SK-N-SH (cell line): ENCODE results near the gene BPIFB3. TPM values are rescaled to one million over a fixed set of nuclear protein-coding genes. Genes with fewer than 3 reads are reported as not detected.

Source experiments
- CTCF ChIA-PET: fragments of 300-600, 350-600 bp; formaldehyde crosslinking; extraction: SDS; loops from one replicate; lab custom pipeline; 2021; lab: Yijun Ruan, JAX
- POLR2A ChIA-PET: fragments of 350-600 bp; sonication (Branson Sonifier 250); formaldehyde crosslinking; extraction: SDS; loops from one replicate; lab custom pipeline; 2020; ENCODE audit warnings: antibody characterized with exemption, inconsistent platforms; lab: Yijun Ruan, JAX
- DNase-seq: peaks from one replicate; pipeline ENCODE4 v3.0.0; 2012
- H2AFZ ChIP-seq: fragments of 200-600 bp; sonication (generic); 2 replicates; pipeline ENCODE4 v1.8.1; 2016; ENCODE audit warnings: antibody characterized with exemption, mild to moderate bottlenecking, low read depth
- H3F3A ChIP-seq: fragments of 200-600 bp; sonication (generic); replicated peaks from 2 replicates; pipeline ENCODE3; 2016; ENCODE audit warnings: antibody characterized with exemption, mild to moderate bottlenecking; ENCODE audit not compliant: insufficient read depth
- H3K27ac ChIP-seq, 2 experiments: fragments of 200-500 bp in 1 of 2; fragments of 200-600 bp in 1 of 2; sonication (Bioruptor generic) in 1 of 2; sonication (generic), shearing (Covaris generic) in 1 of 2; 2 replicates each; pipeline versions ENCODE4 v1.5.1 to v1.6.1; 2014 to 2016; ENCODE audit warnings: low read depth in 2 of 2, inconsistent platforms in 1 of 2, low read length in 1 of 2, mild to moderate bottlenecking in 1 of 2, mixed read lengths in 1 of 2
- H3K27me3 ChIP-seq: fragments of 200-600 bp; sonication (generic), shearing (Covaris generic); 2 replicates; pipeline ENCODE4 v1.6.1; 2016; ENCODE audit warnings: mixed run types; ENCODE audit not compliant: insufficient read depth
- H3K36me3 ChIP-seq, 2 experiments: fragments of 200-500 bp in 1 of 2; fragments of 200-600 bp in 1 of 2; sonication (Bioruptor generic) in 1 of 2; sonication (generic) in 1 of 2; replicated peaks in 1 of 2; 2 replicates each; pipeline versions ENCODE3 to v1.5.1; 2014 to 2016; ENCODE audit warnings: low read length in 1 of 2, mild to moderate bottlenecking in 1 of 2; ENCODE audit not compliant: insufficient read depth in 2 of 2, control insufficient read depth in 1 of 2
- H3K4me1 ChIP-seq, 2 experiments: fragments of 200-500 bp in 1 of 2; fragments of 200-600 bp in 1 of 2; sonication (Bioruptor generic) in 1 of 2; sonication (generic), shearing (Covaris generic) in 1 of 2; 2 replicates each; pipeline versions ENCODE4 v1.5.1 to v1.6.1; 2014 to 2016; ENCODE audit warnings: low read depth in 1 of 2, low read length in 1 of 2, mixed run types in 1 of 2; ENCODE audit not compliant: insufficient read depth in 2 of 2, control insufficient read depth in 1 of 2
- H3K4me2 ChIP-seq: fragments of 200-600 bp; sonication (generic), shearing (Covaris generic); 2 replicates; pipeline ENCODE4 v1.6.1; 2017; ENCODE audit warnings: mixed run types
- H3K4me3 ChIP-seq, 2 experiments: fragments of 200-500 bp in 1 of 2; fragments of 200-600 bp in 1 of 2; sonication (Bioruptor generic) in 1 of 2; sonication (generic), shearing (Covaris generic) in 1 of 2; 2 replicates each; pipeline versions ENCODE4 v1.5.1 to v1.8.1; 2014 to 2016; ENCODE audit warnings: low read depth in 2 of 2, inconsistent platforms in 1 of 2, low read length in 1 of 2, mild to moderate bottlenecking in 1 of 2, mixed read lengths in 1 of 2, moderate library complexity in 1 of 2
- H3K79me2 ChIP-seq: fragments of 200-600 bp; sonication (generic); 2 replicates; pipeline ENCODE4 v1.8.1; 2017; ENCODE audit warnings: mild to moderate bottlenecking; ENCODE audit not compliant: insufficient read depth
- H3K9ac ChIP-seq: fragments of 200-600 bp; sonication (generic); 2 replicates; pipeline ENCODE4 v1.6.1; 2017; ENCODE audit warnings: mixed run types
- H3K9me2 ChIP-seq: fragments of 200-600 bp; sonication (generic); 2 replicates; pipeline ENCODE4 v1.6.1; 2017; ENCODE audit warnings: mixed run types
- H3K9me3 ChIP-seq: fragments of 200-600 bp; sonication (generic); 2 replicates; pipeline ENCODE4 v1.6.1; 2017; ENCODE audit warnings: mixed run types, mild to moderate bottlenecking, moderate library complexity
- H4K20me1 ChIP-seq: fragments of 200-600 bp; sonication (generic); 2 replicates; pipeline ENCODE4 v1.6.1; 2017; ENCODE audit warnings: mild to moderate bottlenecking, mixed run types; ENCODE audit not compliant: insufficient read depth
- EZH2phosphoT487 ChIP-seq: fragments of 200-600 bp; sonication (generic); IDR thresholded peaks from 2 replicates; pipeline ENCODE4 v1.6.1; 2017; ENCODE audit warnings: low read depth, mixed run types, mild to moderate bottlenecking, antibody characterized with exemption, moderate library complexity, borderline replicate concordance
- FOXJ3 ChIP-seq: sonication (generic); formaldehyde crosslinking; IDR thresholded peaks from 2 replicates; pipeline ENCODE4 v1.5.1; 2020; ENCODE audit warnings: mild to moderate bottlenecking, missing genetic modification reagents
- MEF2A ChIP-seq: IDR thresholded peaks from 2 replicates; pipeline ENCODE4 v1.4.0; 2012; ENCODE audit warnings: low read depth, borderline replicate concordance
- NFIC ChIP-seq: IDR thresholded peaks from 2 replicates; pipeline ENCODE4 v1.4.0; 2012; ENCODE audit warnings: borderline replicate concordance
- RAD21 ChIP-seq: IDR thresholded peaks from 2 replicates; pipeline ENCODE4 v1.6.1; 2012; ENCODE audit warnings: mild to moderate bottlenecking, low read length
- SMC3 ChIP-seq: IDR thresholded peaks from 2 replicates; pipeline ENCODE4 v1.6.1; 2012; ENCODE audit warnings: low read depth, low read length, improper control_type of control experiment
- TCF12 ChIP-seq: IDR thresholded peaks from 2 replicates; pipeline ENCODE4 v1.4.0; 2012
- YY1 ChIP-seq: IDR thresholded peaks from 2 replicates; pipeline ENCODE4 v1.4.0; 2012; ENCODE audit warnings: low read depth, mild to moderate bottlenecking
- WGBS: methylation state at CpG from one replicate; pipeline ENCODE4 v1.1.6; 2017; ENCODE audit warnings: low lambda C conversion rate; 5-methylcytosine and 5-hydroxymethylcytosine counted together
- polyA plus RNA-seq, 3 experiments: library from polyadenylated mRNA; depleted of rRNA; stranded (reverse); fragments of >200 nt; gene quantifications; 2 replicates each; pipeline ENCODE4 v1.2.3, GENCODE V29; 2012
- TF ChIP-seq, protein P1 (sequence below): fragments of 200-600 bp; sonication (generic); IDR thresholded peaks from 2 replicates; pipeline ENCODE4 v1.6.1; 2017; ENCODE audit warnings: antibody characterized with exemption, mild to moderate bottlenecking, moderate library complexity
- TF ChIP-seq, protein P2 (sequence below): IDR thresholded peaks from 2 replicates; pipeline ENCODE4 v1.4.0; 2012; ENCODE audit warnings: low read depth, borderline replicate concordance
- TF ChIP-seq, protein P3 (sequence below): IDR thresholded peaks from 2 replicates; pipeline ENCODE4; 2012
- TF ChIP-seq, protein P4 (sequence below): fragments of 150-350 bp; IDR thresholded peaks from 2 replicates; pipeline ENCODE4 v1.6.1; 2016; ENCODE audit warnings: mild to moderate bottlenecking, low read depth, low read length

BPIFB3 gene
- polyA plus RNA-seq, 1 of the 3 experiments (the other 2 are of a cell fraction), result not detected

DNA sequence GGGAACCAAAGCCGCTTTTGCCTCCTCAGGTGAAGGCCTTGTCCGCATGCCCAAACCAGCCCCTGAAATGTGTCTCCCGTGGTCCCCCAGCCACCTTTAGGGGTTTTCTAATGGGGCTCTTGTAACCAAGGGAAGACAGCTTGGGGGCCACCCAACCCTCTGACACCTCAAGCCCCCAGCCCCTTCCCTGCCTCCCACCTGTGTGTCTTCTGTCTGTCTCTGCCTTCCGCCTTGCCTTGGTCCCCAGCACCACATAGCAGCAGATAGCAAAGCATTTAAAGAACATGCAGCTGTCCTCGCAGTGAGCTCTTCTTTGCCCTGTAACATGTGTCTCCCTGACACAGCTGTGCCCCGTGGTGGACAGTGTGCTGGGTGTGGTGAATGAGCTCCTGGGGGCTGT is 9.6 kb downstream of the BPIFB3 start:
- no peak for DNase-seq
- no peak overlapping the region for H3K4me2 ChIP-seq
- 37% methylated on average over 4 of the region's 6 CpGs for WGBS
- no peaks in the 10 kb centered on the region for H3K9me3 ChIP-seq
- peaks cover 23% of the 10 kb centered on the region; the same call in 1 of the 2 replicates for H3K27me3 ChIP-seq
- no peaks in the 10 kb centered on the region for H3K4me1 ChIP-seq
- no peaks in the 10 kb centered on the region for H3K36me3 ChIP-seq
- H3F3A ChIP-seq, result no peaks in the 10 kb centered on the region
- H3K27ac ChIP-seq, result no peak overlapping the region
- no peaks in the 10 kb centered on the region for H4K20me1 ChIP-seq
- H3K4me3 ChIP-seq, result no peak overlapping the region
- H3K79me2 ChIP-seq, result no peaks in the 10 kb centered on the region
- TF ChIP-seq, protein P1, sequence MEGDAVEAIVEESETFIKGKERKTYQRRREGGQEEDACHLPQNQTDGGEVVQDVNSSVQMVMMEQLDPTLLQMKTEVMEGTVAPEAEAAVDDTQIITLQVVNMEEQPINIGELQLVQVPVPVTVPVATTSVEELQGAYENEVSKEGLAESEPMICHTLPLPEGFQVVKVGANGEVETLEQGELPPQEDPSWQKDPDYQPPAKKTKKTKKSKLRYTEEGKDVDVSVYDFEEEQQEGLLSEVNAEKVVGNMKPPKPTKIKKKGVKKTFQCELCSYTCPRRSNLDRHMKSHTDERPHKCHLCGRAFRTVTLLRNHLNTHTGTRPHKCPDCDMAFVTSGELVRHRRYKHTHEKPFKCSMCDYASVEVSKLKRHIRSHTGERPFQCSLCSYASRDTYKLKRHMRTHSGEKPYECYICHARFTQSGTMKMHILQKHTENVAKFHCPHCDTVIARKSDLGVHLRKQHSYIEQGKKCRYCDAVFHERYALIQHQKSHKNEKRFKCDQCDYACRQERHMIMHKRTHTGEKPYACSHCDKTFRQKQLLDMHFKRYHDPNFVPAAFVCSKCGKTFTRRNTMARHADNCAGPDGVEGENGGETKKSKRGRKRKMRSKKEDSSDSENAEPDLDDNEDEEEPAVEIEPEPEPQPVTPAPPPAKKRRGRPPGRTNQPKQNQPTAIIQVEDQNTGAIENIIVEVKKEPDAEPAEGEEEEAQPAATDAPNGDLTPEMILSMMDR, result no peak
- TF ChIP-seq EZH2phosphoT487, result no peak
- TF ChIP-seq, protein P2, sequence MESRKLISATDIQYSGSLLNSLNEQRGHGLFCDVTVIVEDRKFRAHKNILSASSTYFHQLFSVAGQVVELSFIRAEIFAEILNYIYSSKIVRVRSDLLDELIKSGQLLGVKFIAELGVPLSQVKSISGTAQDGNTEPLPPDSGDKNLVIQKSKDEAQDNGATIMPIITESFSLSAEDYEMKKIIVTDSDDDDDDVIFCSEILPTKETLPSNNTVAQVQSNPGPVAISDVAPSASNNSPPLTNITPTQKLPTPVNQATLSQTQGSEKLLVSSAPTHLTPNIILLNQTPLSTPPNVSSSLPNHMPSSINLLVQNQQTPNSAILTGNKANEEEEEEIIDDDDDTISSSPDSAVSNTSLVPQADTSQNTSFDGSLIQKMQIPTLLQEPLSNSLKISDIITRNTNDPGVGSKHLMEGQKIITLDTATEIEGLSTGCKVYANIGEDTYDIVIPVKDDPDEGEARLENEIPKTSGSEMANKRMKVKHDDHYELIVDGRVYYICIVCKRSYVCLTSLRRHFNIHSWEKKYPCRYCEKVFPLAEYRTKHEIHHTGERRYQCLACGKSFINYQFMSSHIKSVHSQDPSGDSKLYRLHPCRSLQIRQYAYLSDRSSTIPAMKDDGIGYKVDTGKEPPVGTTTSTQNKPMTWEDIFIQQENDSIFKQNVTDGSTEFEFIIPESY, result no peak
- TF ChIP-seq MEF2A, result no peak
- no peak for TF ChIP-seq NFIC
- TF ChIP-seq, protein P3, sequence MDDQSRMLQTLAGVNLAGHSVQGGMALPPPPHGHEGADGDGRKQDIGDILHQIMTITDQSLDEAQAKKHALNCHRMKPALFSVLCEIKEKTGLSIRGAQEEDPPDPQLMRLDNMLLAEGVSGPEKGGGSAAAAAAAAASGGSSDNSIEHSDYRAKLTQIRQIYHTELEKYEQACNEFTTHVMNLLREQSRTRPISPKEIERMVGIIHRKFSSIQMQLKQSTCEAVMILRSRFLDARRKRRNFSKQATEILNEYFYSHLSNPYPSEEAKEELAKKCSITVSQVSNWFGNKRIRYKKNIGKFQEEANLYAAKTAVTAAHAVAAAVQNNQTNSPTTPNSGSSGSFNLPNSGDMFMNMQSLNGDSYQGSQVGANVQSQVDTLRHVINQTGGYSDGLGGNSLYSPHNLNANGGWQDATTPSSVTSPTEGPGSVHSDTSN, result no peak
- TF ChIP-seq FOXJ3 (CRISPR knock-in tag), result no peak
- no peak for TF ChIP-seq YY1
- TF ChIP-seq RAD21, result no peak
- TF ChIP-seq SMC3, result no peak
- TF ChIP-seq, protein P4, sequence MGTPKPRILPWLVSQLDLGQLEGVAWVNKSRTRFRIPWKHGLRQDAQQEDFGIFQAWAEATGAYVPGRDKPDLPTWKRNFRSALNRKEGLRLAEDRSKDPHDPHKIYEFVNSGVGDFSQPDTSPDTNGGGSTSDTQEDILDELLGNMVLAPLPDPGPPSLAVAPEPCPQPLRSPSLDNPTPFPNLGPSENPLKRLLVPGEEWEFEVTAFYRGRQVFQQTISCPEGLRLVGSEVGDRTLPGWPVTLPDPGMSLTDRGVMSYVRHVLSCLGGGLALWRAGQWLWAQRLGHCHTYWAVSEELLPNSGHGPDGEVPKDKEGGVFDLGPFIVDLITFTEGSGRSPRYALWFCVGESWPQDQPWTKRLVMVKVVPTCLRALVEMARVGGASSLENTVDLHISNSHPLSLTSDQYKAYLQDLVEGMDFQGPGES, result no peak
- no peak for TF ChIP-seq TCF12
- no peak overlapping the region for H2AFZ ChIP-seq
- CTCF ChIA-PET, result interaction anchor here (1.1 kb wide), 1 partner anchor 149 kb away, joined by 3 read pairs; no protein-coding TSS in a partner anchor
- H3K9ac ChIP-seq, result no peak overlapping the region
- POLR2A ChIA-PET, result no interaction called here
- H3K9me2 ChIP-seq, result no peaks in the 10 kb centered on the region
